ENCODE results near the gene RPL23. TPM values are rescaled to one million over a fixed set of nuclear protein-coding genes. Genes with fewer than 3 reads are reported as not detected.

RPL23 gene
- total and polyA plus RNA-seq, 11 donors = 698 to 2,300 (median 864) TPM

GRCh38 chr17:38885728-38886642 is 32.5 kb upstream of the RPL23 start:
- H3K9me3 ChIP-seq = no peaks in the 10 kb centered on the region
- TF ChIP-seq POLR2A (IDR thresholded peaks at IDR 0.05) = no peak
- TF ChIP-seq CTCF (IDR thresholded peaks at IDR 0.05) = no peak
- WGBS, 4 donors = 56 to 65% (median 59%) methylated on average over 10 to 11 of the region's 11 CpGs
- peaks cover 9 to 86% (median 66%) of the 10 kb centered on the region in 12 donors for H3K4me1 ChIP-seq
- DNase-seq = no peak
- H3K27me3 ChIP-seq = no peaks in the 10 kb centered on the region
- peak in 2 of 4 donors; percentile 4 to 14 for ATAC-seq
- peaks cover 0 to 79% (median 43%) of the 10 kb centered on the region in 9 donors for H3K36me3 ChIP-seq
- H3K4me3 ChIP-seq = no peak overlapping the region
- intact Hi-C loops (cut with DNase I) = no loop called here
- peak overlapping the region in 9 of 12 donors; percentile 0 to 76 (median 19) for H3K27ac ChIP-seq

GRCh38 chr17:38885044-38885727 is 31.7 kb upstream of the RPL23 start:
- 62 to 72% (median 65%) methylated on average over 7 to 9 of the region's 9 CpGs for WGBS, 4 donors
- H3K27ac ChIP-seq = peak overlapping the region in 9 of 12 donors; percentile 0 to 87 (median 23)
- ATAC-seq = peak in 1 of 4 donors; percentile 6

GRCh38 chr17:38883592-38884526 is 30.3 kb upstream of the RPL23 start:
- Histone ChIP-seq H3K36me3 (peaks cover 0 to 79% (median 33%) of the 10 kb centered on the region in 9 donors), H3K27me3 (no peaks in the 10 kb centered on the region), H3K4me1 (peaks cover 15 to 90% (median 83%) of the 10 kb centered on the region in 12 donors), H3K9me3 (no peaks in the 10 kb centered on the region), H3K27ac (peak overlapping the region; percentile 21 to 87 (median 68)), H3K4me3 (peak overlapping the region in 6 of 12 donors; percentile 7 to 27 (median 15))
- WGBS, 4 donors = 32 to 54% (median 48%) methylated on average over 19 of the region's 19 CpGs
- intact Hi-C loops (cut with DNase I) = loop anchor here in 1 of 10 donors (5.0 kb wide), 1 partner anchor 38 kb away; no protein-coding TSS in a partner anchor
- DNase-seq (peak in 1 of 5 donors; percentile 69), ATAC-seq (peak in 1 of 4 donors; percentile 38)
- TF ChIP-seq CTCF (IDR thresholded peaks at IDR 0.05) (no peak), POLR2A (IDR thresholded peaks at IDR 0.05) (no peak)

More at GRCh38 chr17:38885044-38885727, 31.7 kb upstream of the RPL23 start:
- Histone ChIP-seq H3K27me3 (no peaks in the 10 kb centered on the region), H3K36me3 (peaks cover 0 to 79% (median 37%) of the 10 kb centered on the region in 9 donors), H3K4me3 (no peak overlapping the region), H3K4me1 (peaks cover 12 to 86% (median 74%) of the 10 kb centered on the region in 12 donors), H3K9me3 (no peaks in the 10 kb centered on the region)
- TF ChIP-seq CTCF (IDR thresholded peaks at IDR 0.05) (no peak), POLR2A (IDR thresholded peaks at IDR 0.05) (no peak)
- intact Hi-C loops (cut with DNase I) = no loop called here
- DNase-seq = no peak
